ENCODE data around the gene ASCC2.
"Not testable (repeated sequence)": the region's sequence is repeated elsewhere in the genome, so short reads cannot be mapped to it uniquely, and the experiment has no call there.

ASCC2 gene

DNA sequence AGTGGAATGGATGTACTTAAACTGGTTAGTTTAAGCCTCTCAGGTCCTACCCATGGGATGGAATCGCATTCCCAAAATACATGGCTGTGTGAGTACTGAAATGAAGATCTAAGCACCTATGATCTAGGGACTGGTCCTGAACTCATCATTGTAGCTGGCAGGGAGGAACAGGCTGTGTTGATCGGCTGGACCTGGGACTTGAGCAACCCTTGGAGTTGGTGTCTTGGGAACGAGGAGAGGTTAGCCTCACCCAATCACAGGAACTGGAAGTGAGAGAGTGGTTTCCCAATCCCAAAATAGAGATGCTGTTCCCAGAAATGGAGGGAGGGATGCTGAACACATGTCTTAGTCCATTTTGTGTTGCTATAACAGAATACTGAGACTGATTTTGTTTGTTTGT lies 16.4 kb upstream of the ASCC2 start:
- DNase-seq = no peak

DNA sequence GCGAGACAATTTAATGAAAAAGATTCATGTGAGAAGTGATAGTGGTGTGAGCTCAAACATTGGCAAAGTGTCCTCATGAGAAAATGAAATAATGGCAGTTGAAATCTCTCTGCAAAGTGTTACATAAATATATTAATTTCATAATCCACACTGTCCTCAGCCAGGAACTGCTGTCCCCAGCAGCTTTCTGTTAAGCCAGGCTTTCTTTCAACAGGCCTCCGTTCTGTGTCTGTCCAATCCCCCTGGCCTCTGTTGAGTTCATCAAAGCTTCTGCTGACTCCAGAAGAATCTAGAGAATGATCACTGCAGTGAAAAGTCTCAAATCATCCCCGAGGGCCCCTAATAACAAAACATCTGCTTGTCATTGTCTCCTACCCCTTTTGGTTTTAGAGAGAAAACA lies 10.0 kb upstream of the ASCC2 start:
- no peak for DNase-seq

DNA sequence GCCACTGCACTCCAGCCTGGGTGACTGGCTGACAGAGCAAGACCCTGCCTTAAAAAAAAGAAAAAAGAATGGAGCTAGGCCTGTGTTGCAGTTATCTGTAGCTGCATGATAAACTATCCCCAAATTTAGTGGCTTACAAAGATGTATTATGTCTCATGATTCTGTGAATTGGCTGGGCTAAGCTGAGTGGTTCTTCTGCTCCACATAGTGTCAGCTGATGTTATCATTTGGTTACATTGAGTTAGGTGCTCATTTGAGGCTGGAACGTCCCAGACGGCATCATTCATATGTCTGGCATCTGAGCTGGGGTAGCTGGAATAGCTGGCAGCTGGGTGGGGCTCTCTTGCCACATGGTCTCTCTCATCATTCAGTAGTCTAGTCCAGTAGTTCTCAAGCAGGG lies 8.2 kb upstream of the ASCC2 start:
- DNase-seq = no peak

- DNase-seq = peak; percentile 84
These were observed 4.7 kb upstream of the ASCC2 start for GRCh38 chr22:29842740-29843139.

DNA sequence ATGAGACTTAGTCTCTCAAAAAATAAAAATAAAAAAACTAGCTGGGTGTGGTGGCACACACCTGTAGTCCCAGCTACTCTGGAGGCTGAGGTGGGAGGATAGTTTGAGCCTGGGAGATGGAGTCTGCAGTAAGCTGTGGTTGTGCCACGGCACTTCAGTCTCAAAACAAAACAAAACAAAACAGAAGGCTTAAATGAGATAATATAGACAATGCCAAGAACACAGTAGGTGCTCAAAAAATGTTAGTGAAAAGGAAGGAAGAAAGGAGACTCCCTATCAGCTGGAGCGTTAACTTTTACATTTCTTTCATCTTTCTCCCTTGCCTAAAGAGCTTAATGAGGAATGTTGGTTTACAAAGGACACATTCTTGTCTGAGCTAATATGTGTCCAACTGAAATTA lies 4.1 kb upstream of the ASCC2 start:
- DNase-seq = no peak

DNA sequence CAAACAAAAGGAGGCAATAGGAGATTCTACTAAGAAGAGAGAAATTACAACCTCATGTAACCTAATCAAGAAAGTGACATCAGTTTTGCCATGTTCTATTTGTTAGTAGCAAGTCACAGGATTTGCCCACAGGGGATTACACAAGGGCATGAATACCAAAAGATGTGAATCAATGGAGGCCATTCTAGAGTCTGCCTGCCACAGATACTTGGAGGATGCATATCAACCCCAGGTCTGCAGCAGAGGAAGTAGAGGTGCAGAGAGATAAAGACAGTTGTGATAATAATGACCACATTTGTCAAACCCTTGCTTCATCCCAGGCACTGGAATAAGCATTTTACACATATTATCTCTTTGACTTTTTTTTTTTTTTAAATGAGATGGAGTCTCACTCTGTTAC lies 2.4 kb upstream of the ASCC2 start:
- DNase-seq = no peak

- no peak for DNase-seq
These were observed 965 bp upstream of the ASCC2 start for GRCh38 chr22:29839039-29839438.

DNA sequence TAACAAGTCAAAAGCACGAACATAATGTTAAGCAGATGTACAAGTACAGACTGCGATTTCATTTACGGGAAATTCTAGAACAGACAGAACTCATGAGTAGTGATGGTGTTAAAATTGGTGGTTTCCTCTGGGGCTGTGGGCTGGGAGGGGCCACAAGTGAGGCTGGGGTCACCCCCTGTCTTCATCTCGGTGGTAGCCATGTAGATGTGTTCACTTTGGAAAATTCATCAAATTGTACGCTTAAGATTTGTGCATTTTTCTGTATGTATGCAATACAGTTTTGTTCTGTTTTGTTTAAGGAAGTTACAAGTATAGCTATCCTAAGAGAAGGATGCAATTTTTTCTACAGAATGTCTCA lies 504 bp upstream of the ASCC2 start:
- no peak for DNase-seq

DNA sequence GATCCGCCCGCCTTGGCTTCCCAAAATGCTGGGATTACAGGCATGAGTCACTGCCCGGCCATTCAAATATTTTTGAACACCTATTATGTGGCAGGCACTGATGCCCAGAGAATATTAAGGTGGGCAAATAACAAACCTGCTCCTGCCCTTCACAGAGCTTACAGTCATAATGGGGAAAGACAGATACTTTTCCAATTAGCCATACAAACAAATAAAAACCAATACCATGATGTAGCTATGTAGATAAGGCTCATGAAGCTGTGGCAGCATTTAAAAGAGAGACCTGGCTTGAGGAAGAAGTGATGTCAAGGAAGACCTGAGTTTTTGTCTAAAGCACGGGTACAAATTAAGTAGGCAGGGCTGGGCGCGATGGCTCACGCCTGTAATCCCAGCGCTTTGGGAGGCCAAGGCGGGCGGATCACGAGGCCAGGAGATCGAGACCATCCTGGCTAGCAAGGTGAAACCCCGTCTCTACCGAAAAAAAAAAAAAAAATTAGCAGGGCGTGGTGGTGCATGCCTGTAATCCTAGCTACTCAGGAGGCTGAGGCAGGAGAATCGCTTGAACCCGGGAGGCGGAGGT lies 1.2 kb downstream of the ASCC2 start:
- not testable (repeated sequence) for DNase-seq

DNA sequence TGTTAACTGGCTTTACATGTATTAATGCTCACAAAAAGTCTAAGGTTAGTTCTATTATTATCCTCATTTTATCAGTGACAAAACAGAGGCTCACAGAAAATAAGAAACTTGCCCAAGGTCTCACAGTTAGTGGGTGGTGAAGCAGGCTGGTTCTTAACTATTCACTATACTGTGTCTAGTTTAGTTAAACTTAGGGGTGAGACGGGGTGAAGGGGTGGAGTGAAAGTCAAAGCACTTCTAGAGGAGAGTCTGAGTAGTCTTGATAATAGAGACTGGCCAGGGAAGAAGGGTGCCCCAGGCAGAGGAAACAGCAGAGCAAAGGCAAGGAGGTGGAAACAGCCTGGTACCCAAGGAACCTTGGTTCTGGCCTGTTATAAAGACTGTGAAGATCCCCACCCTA lies 4.0 kb downstream of the ASCC2 start:
- no peak for DNase-seq

DNA sequence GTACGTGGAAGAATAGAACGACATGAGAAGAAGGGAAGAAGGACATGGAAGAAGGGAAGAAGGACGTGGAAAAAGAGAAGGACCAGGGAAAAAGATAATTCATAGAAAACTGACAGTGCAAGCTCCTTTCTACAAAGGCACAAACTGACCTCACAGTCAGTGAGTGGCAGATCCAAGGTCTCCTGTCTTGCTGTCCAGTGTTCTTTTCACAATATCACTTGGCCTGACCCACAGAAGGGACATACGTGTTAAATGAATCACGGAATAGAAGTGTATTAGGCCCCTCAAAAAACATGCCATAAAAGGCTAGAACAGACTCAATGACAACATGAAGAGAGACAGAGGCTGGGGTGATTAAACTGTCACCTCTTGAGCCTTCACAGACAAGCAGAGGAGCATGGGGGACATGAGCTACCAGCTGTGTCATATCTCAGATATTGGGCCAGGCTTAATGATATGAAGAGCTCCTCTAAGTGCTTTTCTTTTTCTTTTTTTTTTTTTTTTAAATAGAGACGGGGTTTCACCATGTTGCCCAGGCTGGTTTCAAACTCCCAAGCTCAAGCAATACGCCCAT lies 4.6 kb downstream of the ASCC2 start:
- no peak for DNase-seq

DNA sequence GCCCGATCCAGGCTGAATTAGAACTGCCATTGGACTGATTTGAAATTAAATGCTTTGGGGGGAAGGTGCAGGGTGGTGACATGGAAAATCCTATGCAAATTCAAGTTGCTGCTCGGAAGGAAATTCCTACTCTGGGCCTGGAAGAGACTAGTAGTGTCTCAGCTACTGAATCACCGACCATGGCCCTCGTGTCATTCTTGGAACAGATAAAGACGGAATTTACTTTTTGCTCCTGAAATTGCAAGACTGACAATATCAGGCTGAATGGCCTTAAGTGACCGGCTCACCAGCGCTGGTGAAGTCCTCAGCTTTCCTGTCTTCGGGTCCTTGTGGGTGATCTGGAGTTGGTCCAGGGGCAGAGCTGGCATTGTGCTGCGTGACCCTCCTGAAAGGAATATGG lies 6.1 kb downstream of the ASCC2 start:
- DNase-seq = no peak

GRCh38 chr22:29831186-29831921 lies 6.7 kb downstream of the ASCC2 start:
- DNase-seq = no peak

DNA sequence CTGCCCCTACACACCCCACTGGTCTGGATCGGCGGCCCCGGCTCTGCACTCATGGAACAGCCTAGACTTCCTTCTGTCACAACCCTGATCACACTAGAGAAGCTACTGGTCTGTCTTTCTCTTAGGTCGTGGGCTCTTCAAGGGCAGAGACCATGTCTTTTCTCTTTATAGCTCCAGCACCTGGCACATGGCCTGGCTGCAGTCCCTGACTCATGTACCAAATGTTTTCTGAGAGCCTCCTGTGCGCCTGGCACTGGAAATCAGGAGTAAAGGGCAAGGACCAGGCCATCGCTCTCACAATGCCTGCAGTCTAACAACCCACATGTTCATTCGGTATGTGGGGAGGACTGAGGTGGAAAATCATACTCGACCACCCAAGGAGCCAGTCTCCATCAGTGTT lies 7.5 kb downstream of the ASCC2 start:
- DNase-seq = no peak

- DNase-seq = peak; percentile 52
These were observed 10.3 kb downstream of the ASCC2 start for GRCh38 chr22:29827726-29828125.

GRCh38 chr22:29827091-29827490 lies 11.0 kb downstream of the ASCC2 start:
- DNase-seq = no peak

- DNase-seq = no peak
These were observed 12.5 kb downstream of the ASCC2 start for GRCh38 chr22:29825578-29825977.

DNA sequence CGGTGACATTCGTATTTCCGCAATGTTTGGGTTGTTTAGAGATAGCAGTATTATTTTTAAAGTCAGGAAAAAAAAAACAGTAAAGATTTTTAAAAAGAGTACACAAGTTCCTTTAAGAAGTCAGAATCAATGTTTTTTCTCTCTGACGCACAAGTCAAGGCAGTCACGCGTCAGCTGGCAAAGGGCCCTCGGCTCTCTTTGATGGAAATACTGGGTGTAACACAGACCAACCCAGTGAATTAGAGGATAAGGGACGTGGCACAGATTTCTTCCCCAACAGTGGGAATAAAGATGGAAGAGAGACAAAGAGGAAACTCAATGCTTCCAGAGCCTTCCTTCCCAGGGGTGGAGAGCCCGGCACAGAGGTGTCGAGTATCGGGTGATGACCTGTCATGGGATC lies 13.4 kb downstream of the ASCC2 start:
- DNase-seq = no peak

- peak; percentile 94 for DNase-seq
These were observed 16.6 kb downstream of the ASCC2 start for GRCh38 chr22:29821291-29822016.

- DNase-seq = no peak
These were observed 17.1 kb downstream of the ASCC2 start for GRCh38 chr22:29820961-29821290.

DNA sequence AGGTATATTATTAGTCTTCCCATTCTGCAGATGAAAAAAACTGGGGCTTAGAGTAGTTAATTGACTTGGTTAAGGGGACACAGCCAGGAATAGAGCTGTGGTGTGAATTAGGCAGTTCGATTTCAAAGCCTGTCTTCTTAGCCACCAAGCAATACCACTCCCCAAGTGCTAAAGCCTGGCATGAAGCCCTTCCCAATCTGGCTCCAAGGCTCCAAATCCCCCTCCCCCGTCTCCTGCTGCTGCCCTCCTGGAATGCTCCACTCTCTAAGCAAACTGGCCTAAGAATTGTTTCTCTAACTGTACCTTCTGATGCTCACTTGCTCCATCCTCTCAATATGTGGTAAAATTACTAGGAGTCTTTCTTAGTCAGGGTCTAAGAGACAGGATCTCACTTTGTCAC lies 18.6 kb downstream of the ASCC2 start:
- DNase-seq = no peak

GRCh38 chr22:29817724-29818123 lies 20.4 kb downstream of the ASCC2 start:
- no peak for DNase-seq

- no peak for DNase-seq
These were observed 21.1 kb downstream of the ASCC2 start for GRCh38 chr22:29816980-29817379.

DNA sequence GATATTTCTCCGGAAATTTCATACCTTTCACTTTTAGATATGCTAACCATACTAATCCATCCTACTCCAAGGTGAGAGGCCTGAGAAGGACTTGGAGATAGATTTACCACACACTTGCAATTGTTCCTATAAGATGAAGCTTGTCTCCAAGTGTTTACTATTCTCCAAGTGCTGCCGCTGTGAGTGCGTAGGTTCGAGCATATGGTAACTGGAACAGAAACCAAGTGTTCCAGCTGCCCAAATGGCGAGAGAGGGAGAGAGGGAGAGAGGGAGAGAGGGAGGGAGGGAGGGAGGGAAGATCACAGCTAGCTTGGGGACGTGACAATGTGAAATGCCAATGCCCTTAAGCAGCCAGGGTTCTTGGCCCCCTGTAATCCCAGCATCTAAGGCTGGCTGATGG lies 21.5 kb downstream of the ASCC2 start:
- DNase-seq = no peak

Measured in fibroblast of skin of right biceps (primary cell).